NCI-H748 (cell line): ENCODE measurements around the gene BEGAIN.

ENCODE experiments used
- DNase-seq: peaks from one replicate; lab custom pipeline; 2025; ENCODE audit not compliant: unreplicated experiment; lab: John Stamatoyannopoulos, UW

BEGAIN gene

GRCh38 chr14:100582496-100583165 is 4.6 kb downstream of the BEGAIN start:
- DNase-seq, result no peak

- no peak for DNase-seq
Observed at GRCh38 chr14:100581228-100582145, 5.7 kb downstream of the BEGAIN start.

GRCh38 chr14:100580316-100581227 is 6.6 kb downstream of the BEGAIN start:
- no peak for DNase-seq

- DNase-seq, result no peak
Observed at GRCh38 chr14:100578552-100578951, 8.7 kb downstream of the BEGAIN start.

- no peak for DNase-seq
Observed at GRCh38 chr14:100577986-100578431, 9.2 kb downstream of the BEGAIN start.

GRCh38 chr14:100577321-100577985 is 9.8 kb downstream of the BEGAIN start:
- DNase-seq, result no peak

- DNase-seq, result no peak
Observed at GRCh38 chr14:100576091-100577085, 10.8 kb downstream of the BEGAIN start.

GRCh38 chr14:100575266-100575995 is 11.8 kb downstream of the BEGAIN start:
- no peak for DNase-seq

GRCh38 chr14:100574642-100575031 is 12.6 kb downstream of the BEGAIN start:
- DNase-seq, result no peak

GRCh38 chr14:100573757-100574641 is 13.2 kb downstream of the BEGAIN start:
- DNase-seq, result no peak

- DNase-seq, result no peak
Observed at GRCh38 chr14:100573002-100573756, 14.0 kb downstream of the BEGAIN start.

GRCh38 chr14:100572543-100572942 is 14.7 kb downstream of the BEGAIN start:
- DNase-seq, result no peak

GRCh38 chr14:100571837-100572236 is 15.4 kb downstream of the BEGAIN start:
- no peak for DNase-seq

- no peak for DNase-seq
Observed at GRCh38 chr14:100570726-100571454, 16.3 kb downstream of the BEGAIN start.

GRCh38 chr14:100569734-100570286 is 17.4 kb downstream of the BEGAIN start:
- DNase-seq, result no peak
